Glutamatergic neuron (in vitro differentiated cells): ENCODE results near the gene PRR13. TPM values are rescaled to one million over a fixed set of nuclear protein-coding genes. Genes with fewer than 3 reads are reported as not detected.

Source experiments
- DNase-seq: peaks from one replicate; pipeline ENCODE4 v3.0.0; 2022
- H3K27ac Mint-ChIP-seq: one replicate; pipeline ENCODE4 v1.8.0; 2020; ENCODE audit warnings: mild to moderate bottlenecking, mixed read lengths, inconsistent platforms; ENCODE audit not compliant: unreplicated experiment
- H3K27me3 Mint-ChIP-seq: one replicate; pipeline ENCODE4 v1.8.0; 2020; ENCODE audit warnings: mild to moderate bottlenecking, moderate library complexity, mixed read lengths, inconsistent platforms; ENCODE audit not compliant: unreplicated experiment
- H3K36me3 Mint-ChIP-seq: one replicate; pipeline ENCODE4 v1.8.0; 2020; ENCODE audit warnings: mild to moderate bottlenecking, mixed read lengths, inconsistent platforms; ENCODE audit not compliant: unreplicated experiment
- H3K4me1 Mint-ChIP-seq: one replicate; pipeline ENCODE4 v1.8.0; 2020; ENCODE audit warnings: mild to moderate bottlenecking, low read depth, mixed read lengths, inconsistent platforms; ENCODE audit not compliant: unreplicated experiment
- H3K4me3 Mint-ChIP-seq: one replicate; pipeline ENCODE4 v1.8.0; 2020; ENCODE audit warnings: mild to moderate bottlenecking, mixed read lengths, inconsistent platforms; ENCODE audit not compliant: unreplicated experiment
- H3K9me3 Mint-ChIP-seq: one replicate; pipeline ENCODE4 v1.8.0; 2020; ENCODE audit warnings: mild to moderate bottlenecking, moderate library complexity, mixed read lengths, inconsistent platforms; ENCODE audit not compliant: unreplicated experiment
- CTCF ChIP-seq: fragments of 200-600 bp; sonication (generic); IDR thresholded peaks from one replicate; pipeline ENCODE4 v1.5.0; 2021; ENCODE audit not compliant: partially characterized antibody, unreplicated experiment
- total RNA-seq: library from RNA; stranded (reverse); fragmentation: NEBNext Ultra II Directional; extraction: Animal tissue kit (Norgen Biotek cat#: 25700); gene quantifications from one replicate; pipeline ENCODE4 v1.2.1, GENCODE V29; 2021; ENCODE audit not compliant: unreplicated experiment

The PRR13 gene
- total RNA-seq, 1 donor from 2014 or later, result 105 TPM

DNA sequence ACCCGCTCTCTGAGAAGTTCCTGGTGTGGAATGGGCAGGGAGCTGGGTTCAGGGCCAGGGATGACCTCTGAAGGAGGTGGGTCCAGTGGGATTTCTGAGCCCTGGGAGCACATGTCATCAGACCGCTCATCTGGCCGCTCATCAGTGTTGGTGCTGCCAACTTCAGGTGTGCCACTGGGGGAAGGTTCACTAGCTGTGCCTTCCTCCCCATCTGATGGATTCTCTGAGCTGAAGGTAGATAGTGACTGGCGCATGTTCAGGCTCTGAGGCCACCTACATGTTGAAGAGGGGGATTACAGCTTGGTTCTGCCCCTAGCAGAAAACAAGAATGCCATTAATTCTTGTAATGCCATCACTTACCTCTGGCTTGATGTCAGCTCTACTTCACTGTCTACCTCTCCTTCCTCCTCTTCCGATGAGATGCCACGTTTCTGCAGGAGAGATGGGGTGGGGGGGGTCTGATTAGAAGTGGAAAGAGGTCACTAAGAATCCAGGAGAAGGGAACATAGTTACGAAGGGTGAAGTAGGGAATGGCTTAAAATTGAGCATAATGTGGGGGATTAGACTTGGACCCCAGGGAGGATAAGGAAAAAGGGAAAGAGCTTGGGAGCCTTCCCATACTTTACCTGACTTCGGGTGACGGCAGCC lies 40.5 kb downstream of the PRR13 start:
- peak; percentile 44 for TF ChIP-seq CTCF
- Mint-ChIP-seq H3K9me3 (peaks cover 11% of the 10 kb centered on the region), H3K27me3 (peaks cover 7% of the 10 kb centered on the region), H3K4me3 (no peak overlapping the region), H3K27ac (peak overlapping the region; percentile 62), H3K36me3 (peaks cover 4% of the 10 kb centered on the region), H3K4me1 (peaks cover 2% of the 10 kb centered on the region)
- no peak for DNase-seq

- Mint-ChIP-seq H3K4me1 (no peaks in the 10 kb centered on the region), H3K36me3 (peaks cover 4% of the 10 kb centered on the region), H3K4me3 (no peak overlapping the region), H3K27me3 (peaks cover 7% of the 10 kb centered on the region), H3K27ac (no peak overlapping the region), H3K9me3 (peaks cover 11% of the 10 kb centered on the region)
- TF ChIP-seq CTCF, result no peak
- DNase-seq, result no peak
Observed at GRCh38 chr12:53482626-53483168, 41.2 kb downstream of the PRR13 start.

- no peak for TF ChIP-seq CTCF
- peaks cover 11% of the 10 kb centered on the region for H3K9me3 Mint-ChIP-seq
- DNase-seq, result no peak
- no peak overlapping the region for H3K4me3 Mint-ChIP-seq
- peaks cover 7% of the 10 kb centered on the region for H3K27me3 Mint-ChIP-seq
- H3K27ac Mint-ChIP-seq, result peak overlapping the region; percentile 60
- H3K36me3 Mint-ChIP-seq, result peaks cover 4% of the 10 kb centered on the region
- no peaks in the 10 kb centered on the region for H3K4me1 Mint-ChIP-seq
Observed at GRCh38 chr12:53483225-53483978, 41.9 kb downstream of the PRR13 start.

GRCh38 chr12:53483979-53484377 lies 42.4 kb downstream of the PRR13 start:
- Mint-ChIP-seq H3K4me3 (no peak overlapping the region), H3K36me3 (peaks cover 4% of the 10 kb centered on the region), H3K27me3 (peaks cover 7% of the 10 kb centered on the region), H3K9me3 (peaks cover 11% of the 10 kb centered on the region), H3K27ac (no peak overlapping the region), H3K4me1 (no peaks in the 10 kb centered on the region)
- TF ChIP-seq CTCF, result no peak
- no peak for DNase-seq
